SJSA1 (cell line): Measurements from ENCODE around the gene TSHZ2. TPM values are rescaled to one million over a fixed set of nuclear protein-coding genes. Genes with fewer than 3 reads are reported as not detected.
A peak's percentile ranks its signal among the peaks of the same experiment; 100 is the strongest.
"Not testable (repeated sequence)": the region's sequence is repeated elsewhere in the genome, so short reads cannot be mapped to it uniquely, and the experiment has no call there.

Experiments
- DNase-seq, 2 experiments: peaks; one replicate each; pipeline ENCODE4 v3.0.0-alpha.2; 2015 to 2020; ENCODE audit warnings: low spot score in 2 of 2, low read depth in 1 of 2
- H3K27ac ChIP-seq: fragments of 250-450 bp; sonication (Bioruptor Pico); 2 replicates; pipeline ENCODE4 v1.5.1; 2020; ENCODE audit warnings: mild to moderate bottlenecking, moderate library complexity
- H3K27me3 ChIP-seq: fragments of 250-450 bp; sonication (Bioruptor Pico); replicated peaks from 2 replicates; pipeline ENCODE4 v1.5.1; 2020; ENCODE audit warnings: mild to moderate bottlenecking, moderate library complexity
- H3K36me3 ChIP-seq: fragments of 250-450 bp; sonication (Bioruptor Pico); 2 replicates; pipeline ENCODE4 v1.5.1; 2020; ENCODE audit warnings: mild to moderate bottlenecking
- H3K4me1 ChIP-seq: fragments of 250-450 bp; sonication (Bioruptor Pico); replicated peaks from 2 replicates; pipeline ENCODE4 v1.6.1; 2021; ENCODE audit warnings: mild to moderate bottlenecking
- H3K4me3 ChIP-seq: fragments of 250-450 bp; sonication (Bioruptor Pico); 2 replicates; pipeline ENCODE4 v1.5.1; 2020; ENCODE audit warnings: mild to moderate bottlenecking
- H3K9me3 ChIP-seq: fragments of 250-450 bp; sonication (Bioruptor Pico); replicated peaks from 2 replicates; pipeline ENCODE4 v1.5.1; 2020; ENCODE audit warnings: mild to moderate bottlenecking
- total RNA-seq: library from RNA; depleted of rRNA; stranded (reverse); fragments of >200 nt; shearing (Covaris generic); gene quantifications from 2 replicates; pipeline ENCODE4 v1.2.3, GENCODE V29; 2014

TSHZ2 gene
- total RNA-seq, 1 experiment from 2014 or later, result not detected

- H3K36me3 ChIP-seq, H3K27ac ChIP-seq, H3K4me3 ChIP-seq, DNase-seq, H3K27me3 ChIP-seq, H3K9me3 ChIP-seq, H3K4me1 ChIP-seq: not testable (repeated sequence)
These were observed 351.3 kb downstream of the TSHZ2 start for GRCh38 chr20:53323460-53323859.

- Histone ChIP-seq H3K27ac (no peak overlapping the region), H3K4me3 (no peak overlapping the region), H3K27me3 (no peaks in the 10 kb centered on the region), H3K9me3 (no peaks in the 10 kb centered on the region; the same call in 1 of the 2 replicates), H3K4me1 (no peaks in the 10 kb centered on the region), H3K36me3 (no peaks in the 10 kb centered on the region)
- no peak for DNase-seq
These were observed 352.7 kb downstream of the TSHZ2 start for GRCh38 chr20:53324816-53325215.

- Histone ChIP-seq H3K27me3 (no peaks in the 10 kb centered on the region), H3K4me3 (no peak overlapping the region), H3K9me3 (no peaks in the 10 kb centered on the region), H3K36me3 (no peaks in the 10 kb centered on the region), H3K4me1 (peaks cover 18% of the 10 kb centered on the region), H3K27ac (no peak overlapping the region)
- DNase-seq, result no peak
These were observed 356.8 kb downstream of the TSHZ2 start for GRCh38 chr20:53328961-53329360.

GRCh38 chr20:53329781-53330180 is 357.6 kb downstream of the TSHZ2 start:
- Histone ChIP-seq H3K4me1 (peaks cover 18% of the 10 kb centered on the region), H3K27ac (no peak overlapping the region), H3K27me3 (no peaks in the 10 kb centered on the region), H3K36me3 (no peaks in the 10 kb centered on the region), H3K9me3 (no peaks in the 10 kb centered on the region), H3K4me3 (no peak overlapping the region)
- DNase-seq, result no peak

- H3K27me3 ChIP-seq, result no peaks in the 10 kb centered on the region
- no peaks in the 10 kb centered on the region for H3K36me3 ChIP-seq
- H3K4me1 ChIP-seq, result peaks cover 18% of the 10 kb centered on the region
- no peaks in the 10 kb centered on the region for H3K9me3 ChIP-seq
- DNase-seq, result no peak
- H3K27ac ChIP-seq, result peak overlapping the region; percentile 82
- H3K4me3 ChIP-seq, result no peak overlapping the region
These were observed 358.5 kb downstream of the TSHZ2 start for GRCh38 chr20:53330601-53331140.

- peak overlapping the region; percentile 82 for H3K27ac ChIP-seq
- peak; percentile 78 to 89 for DNase-seq
These were observed 359.2 kb downstream of the TSHZ2 start for GRCh38 chr20:53331151-53331973.

GRCh38 chr20:53332022-53332837 is 360.1 kb downstream of the TSHZ2 start:
- DNase-seq, result no peak
- Histone ChIP-seq H3K9me3 (no peaks in the 10 kb centered on the region), H3K4me1 (peaks cover 18% of the 10 kb centered on the region), H3K27me3 (no peaks in the 10 kb centered on the region), H3K36me3 (no peaks in the 10 kb centered on the region), H3K27ac (peak overlapping the region; percentile 82), H3K4me3 (no peak overlapping the region)

More at GRCh38 chr20:53331151-53331973, 359.2 kb downstream of the TSHZ2 start:
- Histone ChIP-seq H3K27me3 (no peaks in the 10 kb centered on the region), H3K4me3 (no peak overlapping the region), H3K9me3 (no peaks in the 10 kb centered on the region), H3K4me1 (peaks cover 18% of the 10 kb centered on the region), H3K36me3 (no peaks in the 10 kb centered on the region)

- Histone ChIP-seq H3K27me3 (no peaks in the 10 kb centered on the region), H3K27ac (no peak overlapping the region), H3K36me3 (no peaks in the 10 kb centered on the region), H3K9me3 (no peaks in the 10 kb centered on the region), H3K4me1 (peaks cover 18% of the 10 kb centered on the region), H3K4me3 (no peak overlapping the region)
- no peak for DNase-seq
These were observed 362.7 kb downstream of the TSHZ2 start for GRCh38 chr20:53334861-53335260.

GRCh38 chr20:53335555-53335954 is 363.4 kb downstream of the TSHZ2 start:
- H3K27me3 ChIP-seq, result no peaks in the 10 kb centered on the region
- H3K27ac ChIP-seq, result no peak overlapping the region
- peaks cover 17% of the 10 kb centered on the region for H3K4me1 ChIP-seq
- DNase-seq, result no peak
- no peaks in the 10 kb centered on the region for H3K9me3 ChIP-seq
- H3K36me3 ChIP-seq, result no peaks in the 10 kb centered on the region
- H3K4me3 ChIP-seq, result no peak overlapping the region

GRCh38 chr20:53336892-53337291 is 364.7 kb downstream of the TSHZ2 start:
- Histone ChIP-seq H3K36me3 (no peaks in the 10 kb centered on the region), H3K27me3 (no peaks in the 10 kb centered on the region), H3K4me3 (no peak overlapping the region), H3K9me3 (no peaks in the 10 kb centered on the region), H3K4me1 (peaks cover 4% of the 10 kb centered on the region), H3K27ac (no peak overlapping the region)
- no peak for DNase-seq

- Histone ChIP-seq H3K4me3 (no peak overlapping the region), H3K27ac (no peak overlapping the region), H3K9me3 (no peaks in the 10 kb centered on the region), H3K27me3 (no peaks in the 10 kb centered on the region), H3K4me1 (no peaks in the 10 kb centered on the region), H3K36me3 (no peaks in the 10 kb centered on the region)
- no peak for DNase-seq
These were observed 365.4 kb downstream of the TSHZ2 start for GRCh38 chr20:53337390-53338101.

GRCh38 chr20:53338716-53339115 is 366.6 kb downstream of the TSHZ2 start:
- no peak for DNase-seq
- no peaks in the 10 kb centered on the region for H3K4me1 ChIP-seq
- no peak overlapping the region for H3K27ac ChIP-seq
- H3K36me3 ChIP-seq, result no peaks in the 10 kb centered on the region
- no peaks in the 10 kb centered on the region for H3K9me3 ChIP-seq
- no peak overlapping the region for H3K4me3 ChIP-seq
- no peaks in the 10 kb centered on the region for H3K27me3 ChIP-seq

- Histone ChIP-seq H3K27me3 (no peaks in the 10 kb centered on the region), H3K27ac (no peak overlapping the region), H3K36me3 (no peaks in the 10 kb centered on the region), H3K4me1 (peaks cover 23% of the 10 kb centered on the region), H3K4me3 (no peak overlapping the region), H3K9me3 (no peaks in the 10 kb centered on the region)
- DNase-seq, result no peak
These were observed 370.3 kb downstream of the TSHZ2 start for GRCh38 chr20:53342429-53342828.
